ENCODE results near the gene SYNGR3.
"Not testable (repeated sequence)": the region's sequence is repeated elsewhere in the genome, so short reads cannot be mapped to it uniquely, and the experiment has no call there.

Gene SYNGR3

GRCh38 chr16:1958143-1958491 lies 31.7 kb upstream of the SYNGR3 start:
- not testable (repeated sequence) for DNase-seq
- in situ Hi-C loops (cut with HindIII; ENCODE audit: low pct_ligation_motif_present, low pct_unique_long_range_greater_than_20kb, low sequenced_read_pairs) = loop anchor here (5.0 kb wide), 1 partner anchor 91 kb away; no protein-coding TSS in a partner anchor

- in situ Hi-C loops (cut with HindIII; ENCODE audit: low pct_ligation_motif_present, low pct_unique_long_range_greater_than_20kb, low sequenced_read_pairs) = loop anchor here (5.0 kb wide), 1 partner anchor 91 kb away; no protein-coding TSS in a partner anchor
- no peak for DNase-seq
These were observed 31.0 kb upstream of the SYNGR3 start for GRCh38 chr16:1958715-1959268.

- DNase-seq = peak; percentile 95
- in situ Hi-C loops (cut with HindIII; ENCODE audit: low pct_ligation_motif_present, low pct_unique_long_range_greater_than_20kb, low sequenced_read_pairs) = loop anchor here (5.0 kb wide), 1 partner anchor 92 kb away; no protein-coding TSS in a partner anchor
These were observed 30.3 kb upstream of the SYNGR3 start, which contains the start of gene NDUFB10 for GRCh38 chr16:1959269-1960039. TSS of gene NDUFB10 (plus strand) at chr16:1959538. CDS start at chr16:1959625, 87 bp downstream.

DNA sequence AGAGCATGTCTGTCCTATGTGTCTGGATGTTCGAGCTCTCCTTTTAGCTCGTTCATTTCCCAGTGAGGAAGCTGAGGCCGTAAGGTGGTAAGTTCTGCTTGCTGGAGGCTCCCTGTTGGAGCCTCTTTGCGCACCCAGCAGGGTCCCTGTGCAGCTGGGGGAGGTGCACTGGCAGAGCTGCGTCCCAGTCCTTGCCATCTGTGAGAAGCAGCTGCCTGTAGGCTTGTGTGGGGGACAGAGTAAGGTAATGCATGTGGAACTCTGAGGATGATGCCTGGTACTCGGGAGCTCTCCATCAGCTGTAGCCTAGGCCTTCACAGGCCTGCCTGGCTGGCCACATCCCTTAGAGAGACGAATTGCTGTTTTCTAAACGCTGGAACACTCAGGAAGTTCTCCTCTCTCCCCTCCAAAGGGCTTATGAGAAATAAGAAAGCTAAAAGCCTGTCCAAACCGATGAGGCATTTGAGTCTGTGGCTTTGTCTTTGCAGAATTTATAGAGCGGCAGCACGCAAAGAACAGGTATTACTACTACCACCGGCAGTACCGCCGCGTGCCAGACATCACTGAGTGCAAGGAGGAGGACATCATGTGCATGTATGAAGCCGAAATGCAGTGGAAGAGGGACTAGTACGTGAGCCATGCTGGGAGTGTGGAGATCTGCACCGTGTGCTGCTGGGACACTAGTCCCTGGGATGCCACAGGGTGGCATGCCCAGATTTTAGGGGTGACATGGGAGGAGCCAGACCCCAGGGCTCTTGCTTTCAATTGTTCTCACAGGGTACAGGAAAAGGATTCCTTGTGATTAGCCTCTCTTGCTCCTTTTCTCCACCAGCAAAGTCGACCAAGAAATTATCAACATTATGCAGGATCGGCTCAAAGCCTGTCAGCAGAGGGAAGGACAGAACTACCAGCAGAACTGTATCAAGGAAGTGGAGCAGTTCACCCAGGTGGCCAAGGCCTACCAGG lies 28.8 kb upstream of the SYNGR3 start:
- peak; percentile 54 for DNase-seq
- in situ Hi-C loops (cut with HindIII; ENCODE audit: low pct_ligation_motif_present, low pct_unique_long_range_greater_than_20kb, low sequenced_read_pairs) = no loop called here

GRCh38 chr16:1961651-1962067 lies 28.1 kb upstream of the SYNGR3 start:
- no peak for DNase-seq
- in situ Hi-C loops (cut with HindIII; ENCODE audit: low pct_ligation_motif_present, low pct_unique_long_range_greater_than_20kb, low sequenced_read_pairs) = no loop called here

GRCh38 chr16:1962161-1963153 lies 27.3 kb upstream of the SYNGR3 start:
- in situ Hi-C loops (cut with HindIII; ENCODE audit: low pct_ligation_motif_present, low pct_unique_long_range_greater_than_20kb, low sequenced_read_pairs); DNase-seq: not testable (repeated sequence)

DNA sequence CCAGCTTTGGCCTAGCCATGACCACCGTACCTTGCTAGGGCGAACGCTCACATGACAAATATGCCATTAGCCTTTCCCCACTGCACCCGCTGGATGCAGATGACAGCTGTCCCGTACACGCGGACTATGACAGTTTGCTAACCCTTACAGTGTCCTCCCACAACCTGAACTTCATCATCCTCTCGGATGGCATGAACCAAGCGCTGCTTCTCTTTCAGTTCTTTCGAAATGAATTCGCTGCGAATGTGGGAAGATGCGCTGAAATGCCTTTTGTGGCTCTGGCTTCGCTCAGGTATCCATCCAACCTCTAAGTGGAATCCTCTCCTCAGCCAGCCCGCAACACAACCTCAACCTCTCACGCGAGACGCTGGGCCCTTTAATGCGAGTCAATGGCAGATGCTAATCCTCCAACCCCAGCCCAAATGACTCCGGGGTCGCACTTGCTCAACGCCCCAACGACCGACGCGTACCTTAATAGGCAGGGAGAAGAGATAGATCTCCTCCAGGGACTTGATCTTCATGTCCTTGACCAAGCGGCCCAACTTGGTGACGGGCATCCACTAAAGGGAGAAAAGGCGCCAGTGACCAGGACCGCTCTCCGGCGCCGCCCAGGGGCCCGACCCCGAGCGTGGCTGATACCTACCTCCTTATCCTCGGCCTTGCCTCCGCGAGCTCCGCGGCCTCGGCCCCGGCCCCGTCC lies 25.8 kb upstream of the SYNGR3 start:
- in situ Hi-C loops (cut with HindIII; ENCODE audit: low pct_ligation_motif_present, low pct_unique_long_range_greater_than_20kb, low sequenced_read_pairs) = no loop called here
- peak; percentile 50 for DNase-seq

DNA sequence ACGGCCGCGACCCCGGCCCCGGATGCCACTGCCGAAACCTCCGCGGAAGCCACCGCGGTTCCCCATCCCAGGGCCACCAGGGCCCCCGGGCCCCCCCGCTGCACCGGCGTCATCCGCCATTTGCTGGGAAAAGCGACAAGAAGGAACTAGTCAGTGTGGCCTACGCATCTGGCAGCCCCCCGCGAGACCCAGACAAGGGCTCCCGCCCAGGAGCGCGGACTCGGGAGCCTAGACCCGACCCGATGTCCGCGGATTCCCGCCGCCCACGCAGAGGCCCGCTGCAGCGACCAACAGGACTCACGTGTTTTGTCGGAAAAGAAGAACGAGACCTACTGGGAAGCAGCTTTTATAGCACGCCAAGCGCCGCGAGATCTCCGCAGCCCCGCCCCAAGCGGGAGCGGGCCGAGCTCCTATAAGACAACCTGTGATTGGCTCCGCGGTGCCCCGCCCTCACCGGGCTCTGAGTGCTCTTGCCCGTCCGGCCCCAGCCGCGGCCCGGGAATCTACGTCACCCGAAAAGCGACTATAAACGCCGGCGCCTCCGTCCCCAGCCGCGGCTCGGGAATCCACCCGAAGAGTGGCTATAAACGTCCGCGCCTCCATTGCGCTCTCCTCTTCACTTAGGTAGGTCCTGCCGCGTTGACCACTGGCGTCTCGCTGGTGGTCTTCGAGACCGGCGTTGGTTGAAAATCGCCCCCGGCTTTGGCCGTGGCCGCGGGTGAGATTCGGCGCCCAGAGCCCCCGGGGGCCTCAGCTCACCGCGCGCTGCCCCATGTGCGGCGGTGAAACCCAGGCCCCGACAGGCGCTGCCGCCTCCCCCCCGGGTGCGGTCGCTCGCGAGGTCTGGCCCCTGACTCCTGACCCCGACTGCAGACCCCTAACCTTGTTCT lies 25.0 kb upstream of the SYNGR3 start, which contains the start of gene RPS2:
RPS2 (minus strand) TSS at position 321 of the 890 bp plus-strand sequence; CDS start at position 120, 201 bp downstream.
- DNase-seq = peak; percentile 99
- in situ Hi-C loops (cut with HindIII; ENCODE audit: low pct_ligation_motif_present, low pct_unique_long_range_greater_than_20kb, low sequenced_read_pairs) = no loop called here

GRCh38 chr16:1965396-1966001 lies 24.3 kb upstream of the SYNGR3 start:
- DNase-seq = no peak
- in situ Hi-C loops (cut with HindIII; ENCODE audit: low pct_ligation_motif_present, low pct_unique_long_range_greater_than_20kb, low sequenced_read_pairs) = no loop called here

- in situ Hi-C loops (cut with HindIII; ENCODE audit: low pct_ligation_motif_present, low pct_unique_long_range_greater_than_20kb, low sequenced_read_pairs) = no loop called here
- no peak for DNase-seq
These were observed 23.3 kb upstream of the SYNGR3 start, which contains the start of gene RNF151 for GRCh38 chr16:1966460-1966859. TSS of gene RNF151 (plus strand) at chr16:1966856. CDS start at chr16:1966882, 26 bp downstream.

DNA sequence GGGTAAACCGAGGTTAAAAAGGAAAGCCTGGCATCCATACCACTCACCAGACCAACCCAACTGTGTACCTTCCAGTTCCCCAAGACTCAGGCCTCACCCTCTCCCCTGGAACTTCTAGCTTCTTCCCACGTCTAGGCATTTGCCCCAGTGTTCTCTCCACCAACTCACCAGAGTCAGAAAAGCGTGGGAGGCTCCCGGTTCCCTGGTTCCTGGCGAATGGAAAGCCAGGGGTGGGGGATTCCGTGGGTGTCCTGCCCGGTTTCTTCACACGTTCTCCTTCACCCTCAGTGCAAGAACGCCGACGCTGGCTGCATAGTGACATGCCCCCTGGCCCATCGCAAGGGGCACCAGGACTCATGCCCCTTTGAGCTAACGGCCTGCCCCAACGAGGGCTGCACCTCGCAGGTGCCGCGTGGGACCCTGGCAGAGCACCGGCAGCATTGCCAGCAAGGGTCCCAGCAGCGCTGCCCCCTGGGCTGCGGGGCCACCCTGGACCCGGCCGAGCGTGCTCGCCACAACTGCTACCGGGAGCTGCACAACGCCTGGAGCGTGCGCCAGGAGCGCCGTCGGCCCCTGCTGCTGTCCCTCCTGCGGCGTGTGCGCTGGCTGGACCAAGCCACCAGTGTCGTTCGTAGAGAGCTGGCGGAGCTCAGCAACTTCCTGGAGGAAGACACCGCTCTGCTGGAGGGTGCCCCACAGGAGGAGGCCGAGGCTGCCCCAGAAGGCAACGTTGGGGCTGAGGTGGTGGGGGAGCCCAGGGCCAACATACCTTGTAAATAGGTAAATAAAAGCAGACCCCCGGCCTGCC lies 21.4 kb upstream of the SYNGR3 start:
- DNase-seq = no peak
- in situ Hi-C loops (cut with HindIII; ENCODE audit: low pct_ligation_motif_present, low pct_unique_long_range_greater_than_20kb, low sequenced_read_pairs) = no loop called here

DNA sequence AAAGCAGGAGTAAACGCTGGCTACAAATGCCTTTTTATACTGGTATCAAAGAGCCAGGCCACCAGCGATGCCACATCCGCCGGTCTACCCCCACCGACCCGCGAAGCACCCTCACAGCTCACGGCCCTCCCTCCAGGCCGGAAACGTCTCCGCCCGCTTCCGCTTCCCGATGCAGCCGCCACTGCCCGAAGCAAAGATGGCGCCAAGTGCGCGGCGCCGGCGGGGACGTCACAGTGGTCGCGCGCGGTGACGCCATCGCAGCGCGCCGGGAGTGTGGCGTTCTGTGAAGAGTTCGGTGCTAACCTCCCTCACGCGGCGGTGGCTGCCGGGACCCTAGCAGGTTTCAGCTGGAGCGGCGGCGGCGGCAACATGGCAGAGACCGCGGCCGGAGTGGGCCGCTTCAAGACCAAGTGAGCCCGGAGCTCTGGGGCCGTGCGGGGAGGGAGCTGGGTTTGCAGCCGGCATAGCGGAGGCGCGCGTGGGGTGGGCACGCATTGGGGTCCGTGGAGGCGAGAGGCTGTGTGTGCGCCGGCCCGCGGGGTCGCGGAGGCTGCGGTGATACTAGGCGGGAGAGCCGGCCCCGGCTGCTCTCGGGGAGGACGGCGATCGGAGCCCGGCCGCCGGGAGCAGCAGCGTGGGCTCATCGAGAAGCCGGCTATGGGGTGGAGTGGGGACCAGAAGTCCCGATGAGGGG lies 17.8 kb upstream of the SYNGR3 start, which contains the start of gene TBL3:
TBL3 (plus strand) TSS at position 258 of the 694 bp plus-strand sequence; CDS start at position 370, 112 bp downstream.
- in situ Hi-C loops (cut with HindIII; ENCODE audit: low pct_ligation_motif_present, low pct_unique_long_range_greater_than_20kb, low sequenced_read_pairs) = no loop called here
- peak; percentile 99 for DNase-seq

GRCh38 chr16:1972490-1972877 lies 17.3 kb upstream of the SYNGR3 start:
- in situ Hi-C loops (cut with HindIII; ENCODE audit: low pct_ligation_motif_present, low pct_unique_long_range_greater_than_20kb, low sequenced_read_pairs) = no loop called here
- DNase-seq = peak; percentile 55

DNA sequence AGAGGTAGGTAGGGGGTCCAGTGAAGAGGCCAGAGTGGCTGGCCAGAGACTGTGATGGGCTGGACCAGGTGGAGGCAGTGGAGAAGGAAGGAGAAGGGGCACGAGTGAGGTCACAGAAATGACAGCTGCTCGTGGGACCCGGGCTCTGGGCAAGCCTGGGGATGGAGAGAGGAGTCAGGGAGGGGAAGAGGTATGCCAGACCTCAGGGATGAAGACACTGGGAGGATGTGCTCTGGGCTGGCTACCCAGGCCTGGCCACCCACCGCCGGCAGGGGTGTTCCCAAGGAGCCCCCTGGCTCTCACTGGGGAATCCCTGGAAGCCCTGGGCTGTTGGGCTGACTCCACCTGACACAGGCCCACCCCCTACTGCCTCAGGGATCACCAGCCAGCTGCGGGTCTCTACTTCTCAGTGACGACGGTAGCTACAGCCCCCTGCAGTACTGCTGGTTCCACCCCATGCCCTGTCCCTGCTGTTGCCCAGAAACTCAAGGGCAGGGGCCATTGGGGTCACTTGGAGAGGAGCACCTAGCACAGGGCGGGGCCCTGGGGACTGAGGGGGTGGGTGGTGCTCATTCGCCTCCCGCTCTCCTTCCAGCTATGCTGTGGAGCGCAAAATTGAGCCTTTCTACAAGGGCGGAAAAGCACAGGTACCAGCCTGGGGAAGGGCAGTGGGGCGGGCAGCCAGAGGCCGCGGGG lies 16.2 kb upstream of the SYNGR3 start:
- no peak for DNase-seq
- in situ Hi-C loops (cut with HindIII; ENCODE audit: low pct_ligation_motif_present, low pct_unique_long_range_greater_than_20kb, low sequenced_read_pairs) = no loop called here
